HEK293 (cell line): ENCODE data around the gene IL22RA1.

Experiments used
- CTCF ChIA-PET: fragments of 350-600 bp; formaldehyde crosslinking; extraction: SDS; loops from one replicate; lab custom pipeline; 2021; ENCODE audit warnings: antibody characterized with exemption; lab: Yijun Ruan, JAX
- POLR2A ChIA-PET: fragments of 300-600 bp; formaldehyde crosslinking; extraction: SDS; loops from one replicate; lab custom pipeline; 2020; ENCODE audit warnings: antibody characterized with exemption, inconsistent platforms; lab: Yijun Ruan, JAX
- H3K27ac ChIP-seq: fragments of 200-500 bp; sonication (Bioruptor generic); 2 replicates; pipeline ENCODE4 v1.5.1; 2014; ENCODE audit warnings: low read depth, low read length, control low read depth, inconsistent platforms; ENCODE audit errors: extremely low read depth
- H3K36me3 ChIP-seq, 2 experiments: fragments of 200-500 bp in 1 of 2; sonication (Bioruptor generic) in 1 of 2; 1 replicate in 1 of 2; 2 replicates in 1 of 2; pipeline ENCODE4 v1.5.1; 2014 to 2017; ENCODE audit warnings: inconsistent platforms in 2 of 2, low read length in 2 of 2; ENCODE audit not compliant: control insufficient read depth in 2 of 2, insufficient read depth in 1 of 2
- H3K4me1 ChIP-seq: fragments of 200-500 bp; sonication (Bioruptor generic); 2 replicates; pipeline ENCODE4 v1.5.1; 2014; ENCODE audit warnings: mild to moderate bottlenecking, low read length, inconsistent platforms; ENCODE audit not compliant: control insufficient read depth, insufficient read depth
- H3K4me3 ChIP-seq: 2 replicates; pipeline ENCODE4 v1.5.1; 2011; ENCODE audit warnings: low read depth, mild to moderate bottlenecking, control low read depth, low read length, moderate library complexity
- H3K9me3 ChIP-seq: fragments of 200-500 bp; sonication (Bioruptor generic); 2 replicates; pipeline ENCODE4 v1.5.1; 2014; ENCODE audit warnings: low read depth, low read length, inconsistent platforms; ENCODE audit not compliant: control insufficient read depth, insufficient read depth
- ATF2 ChIP-seq: fragments of 450-650 bp; formaldehyde crosslinking; IDR thresholded peaks from 2 replicates; pipeline ENCODE4 v1.5.1; 2016; ENCODE audit warnings: missing biosample characterization, missing genetic modification characterization, low read depth
- GLIS2 ChIP-seq: fragments of 450-650 bp; formaldehyde crosslinking; IDR thresholded peaks from 2 replicates; pipeline ENCODE4 v1.5.1; 2016; ENCODE audit warnings: missing biosample characterization, missing genetic modification characterization
- PRDM1 ChIP-seq: fragments of 450-650 bp; formaldehyde crosslinking; IDR thresholded peaks from 2 replicates; pipeline ENCODE4; 2016; ENCODE audit warnings: missing biosample characterization, missing genetic modification characterization
- RBAK ChIP-seq: fragments of 450-650 bp; formaldehyde crosslinking; IDR thresholded peaks from 2 replicates; pipeline ENCODE4 v1.5.1; 2016; ENCODE audit warnings: missing biosample characterization, missing genetic modification characterization
- SETDB1 ChIP-seq: IDR thresholded peaks from one replicate; pipeline ENCODE4 v1.6.1; 2017; ENCODE audit warnings: mild to moderate bottlenecking, low read length, moderate library complexity, mixed read lengths; ENCODE audit not compliant: insufficient read length
- SP2 ChIP-seq: fragments of 450-650 bp; formaldehyde crosslinking; IDR thresholded peaks from 2 replicates; pipeline ENCODE4 v1.5.1; 2016; ENCODE audit warnings: missing biosample characterization, missing genetic modification characterization
- TCF7L2 ChIP-seq: IDR thresholded peaks from 2 replicates; pipeline ENCODE4 v1.6.1; 2011; ENCODE audit warnings: low read depth, mild to moderate bottlenecking, inconsistent platforms, low read length, moderate library complexity, borderline replicate concordance
- ZFP41 ChIP-seq: fragments of 450-650 bp; formaldehyde crosslinking; IDR thresholded peaks from 2 replicates; pipeline ENCODE4 v1.5.1; 2016; ENCODE audit warnings: missing biosample characterization, missing genetic modification characterization, borderline replicate concordance
- ZIC2 ChIP-seq: fragments of 450-650 bp; formaldehyde crosslinking; IDR thresholded peaks from 2 replicates; pipeline ENCODE4 v1.5.1; 2016; ENCODE audit warnings: missing biosample characterization, missing genetic modification characterization
- ZNF133 ChIP-seq: fragments of 450-650 bp; formaldehyde crosslinking; IDR thresholded peaks from 2 replicates; pipeline ENCODE4 v1.5.1; 2016; ENCODE audit warnings: missing biosample characterization, missing genetic modification characterization
- ZNF146 ChIP-seq: fragments of 450-650 bp; formaldehyde crosslinking; IDR thresholded peaks from 2 replicates; pipeline ENCODE4 v1.5.1; 2016; ENCODE audit warnings: missing biosample characterization, missing genetic modification characterization
- ZNF16 ChIP-seq: fragments of 450-650 bp; formaldehyde crosslinking; IDR thresholded peaks from 2 replicates; pipeline ENCODE4 v1.5.1; 2016; ENCODE audit warnings: low read depth, missing biosample characterization, missing genetic modification characterization
- ZNF2 ChIP-seq: fragments of 450-650 bp; formaldehyde crosslinking; IDR thresholded peaks from 2 replicates; pipeline ENCODE4 v1.5.1; 2016; ENCODE audit warnings: missing biosample characterization, missing genetic modification characterization
- ZNF24 ChIP-seq: fragments of 450-650 bp; formaldehyde crosslinking; IDR thresholded peaks from 2 replicates; pipeline ENCODE4 v1.5.1; 2016; ENCODE audit warnings: missing biosample characterization, missing genetic modification characterization
- ZNF26 ChIP-seq: fragments of 450-650 bp; formaldehyde crosslinking; IDR thresholded peaks from 2 replicates; pipeline ENCODE4 v1.5.1; 2016; ENCODE audit warnings: missing biosample characterization, missing genetic modification characterization
- ZNF292 ChIP-seq: fragments of 450-650 bp; formaldehyde crosslinking; IDR thresholded peaks from 2 replicates; pipeline ENCODE4 v1.5.1; 2016; ENCODE audit warnings: low read depth, missing biosample characterization, missing genetic modification characterization, borderline replicate concordance
- ZNF514 ChIP-seq: fragments of 450-650 bp; formaldehyde crosslinking; IDR thresholded peaks from 2 replicates; pipeline ENCODE4 v1.5.1; 2016; ENCODE audit warnings: missing biosample characterization, missing genetic modification characterization
- ZNF529 ChIP-seq: fragments of 450-650 bp; formaldehyde crosslinking; IDR thresholded peaks from 2 replicates; pipeline ENCODE4 v1.5.1; 2017; ENCODE audit warnings: missing genetic modification characterization, missing biosample characterization; ENCODE audit not compliant: insufficient replicate concordance
- ZNF560 ChIP-seq: fragments of 450-650 bp; formaldehyde crosslinking; IDR thresholded peaks from 2 replicates; pipeline ENCODE4 v1.5.1; 2017; ENCODE audit warnings: missing biosample characterization, missing genetic modification characterization, borderline replicate concordance
- ZNF561 ChIP-seq: fragments of 450-650 bp; IDR thresholded peaks from 2 replicates; pipeline ENCODE4 v1.5.1; 2018; ENCODE audit warnings: missing biosample characterization, missing genetic modification characterization, borderline replicate concordance
- ZNF596 ChIP-seq: fragments of 450-650 bp; IDR thresholded peaks from 2 replicates; pipeline ENCODE4 v1.5.0; 2018; ENCODE audit warnings: missing biosample characterization, mild to moderate bottlenecking, missing genetic modification characterization, moderate library complexity
- ZNF623 ChIP-seq: fragments of 450-650 bp; formaldehyde crosslinking; IDR thresholded peaks from 2 replicates; pipeline ENCODE4 v1.5.1; 2016; ENCODE audit warnings: missing biosample characterization, missing genetic modification characterization
- ZNF707 ChIP-seq: fragments of 450-650 bp; formaldehyde crosslinking; IDR thresholded peaks from 2 replicates; pipeline ENCODE4 v1.5.1; 2016; ENCODE audit warnings: missing biosample characterization, missing genetic modification characterization
- ZNF747 ChIP-seq: fragments of 450-650 bp; formaldehyde crosslinking; IDR thresholded peaks from 2 replicates; pipeline ENCODE4 v1.5.1; 2016; ENCODE audit warnings: missing biosample characterization, missing genetic modification characterization
- ZNF830 ChIP-seq: fragments of 450-650 bp; IDR thresholded peaks from 2 replicates; pipeline ENCODE4 v1.5.0; 2018; ENCODE audit warnings: missing biosample characterization, missing genetic modification characterization, low read depth, mild to moderate bottlenecking, moderate library complexity

IL22RA1 gene

GRCh38 chr1:24139841-24140425, 3.0 kb downstream of the IL22RA1 start (continued):
- TF ChIP-seq ATF2 (tag by site-specific recombination), result no peak

GRCh38 chr1:24139222-24139489, 3.8 kb downstream of the IL22RA1 start:
- ChIA-PET CTCF (interaction anchor here (0.6 to 2.5 kb wide), 3 partner anchors 10 to 198 kb away, joined by 3 to 26 read pairs (median 3); no protein-coding TSS in a partner anchor), POLR2A (no interaction called here)
- no peak for TF ChIP-seq ZNF623 (tag by site-specific recombination)
- no peak for TF ChIP-seq ZNF133 (tag by site-specific recombination)
- TF ChIP-seq ZNF24 (tag by site-specific recombination), result no peak
- no peak for TF ChIP-seq ZNF514 (tag by site-specific recombination)
- TF ChIP-seq SETDB1, result peak; percentile 23
- peak; percentile 80; the same call in 1 of the 2 replicates for TF ChIP-seq ZNF146 (tag by site-specific recombination)
- no peak for TF ChIP-seq ZFP41 (tag by site-specific recombination)
- TF ChIP-seq ZNF26 (tag by site-specific recombination), result no peak
- TF ChIP-seq RBAK (tag by site-specific recombination), result no peak
- no peak overlapping the region for H3K4me3 ChIP-seq
- H3K9me3 ChIP-seq, result no peaks in the 10 kb centered on the region
- no peaks in the 10 kb centered on the region for H3K4me1 ChIP-seq
- no peak overlapping the region for H3K27ac ChIP-seq
- no peaks in the 10 kb centered on the region for H3K36me3 ChIP-seq

- no peak for TF ChIP-seq ZNF830 (tag by site-specific recombination)
- no peak for TF ChIP-seq ZNF2 (tag by site-specific recombination)
- no peak for TF ChIP-seq GLIS2 (tag by site-specific recombination)
- no peak for TF ChIP-seq TCF7L2
- H3K9me3 ChIP-seq, result no peaks in the 10 kb centered on the region
- POLR2A ChIA-PET, result no interaction called here
- CTCF ChIA-PET, result interaction anchor here (0.6 to 2.5 kb wide), 2 partner anchors 11 to 198 kb away, joined by 3 to 26 read pairs; no protein-coding TSS in a partner anchor
- no peaks in the 10 kb centered on the region for H3K4me1 ChIP-seq
- no peak overlapping the region for H3K27ac ChIP-seq
- H3K4me3 ChIP-seq, result no peak overlapping the region
- no peaks in the 10 kb centered on the region for H3K36me3 ChIP-seq
Measured at GRCh38 chr1:24138476-24139221, 4.3 kb downstream of the IL22RA1 start.

- H3K36me3 ChIP-seq, result no peaks in the 10 kb centered on the region
- POLR2A ChIA-PET, result no interaction called here
- H3K9me3 ChIP-seq, result no peaks in the 10 kb centered on the region
- CTCF ChIA-PET, result interaction anchor here (1.2 to 4.8 kb wide), 2 partner anchors 11 to 13 kb away, joined by 3 to 28 read pairs; no protein-coding TSS in a partner anchor
- no peaks in the 10 kb centered on the region for H3K4me1 ChIP-seq
- H3K27ac ChIP-seq, result no peak overlapping the region
- no peak overlapping the region for H3K4me3 ChIP-seq
- TF ChIP-seq PRDM1 (tag by site-specific recombination) (no peak), ZNF596 (tag by site-specific recombination) (no peak), ZNF747 (no peak), ZNF529 (tag by site-specific recombination) (no peak), SP2 (tag by site-specific recombination) (no peak), ATF2 (tag by site-specific recombination) (no peak), ZNF560 (tag by site-specific recombination) (no peak), ZNF292 (no peak), ZNF707 (no peak), ZIC2 (no peak), ZNF561 (tag by site-specific recombination) (no peak), ZNF16 (tag by site-specific recombination) (no peak)
Measured at GRCh38 chr1:24136956-24137539, 5.9 kb downstream of the IL22RA1 start.
